Dedifferentiated amniotic fluid mesenchymal stem cell (primary cell): ENCODE measurements around the gene ADGRA1.
"Not testable (repeated sequence)": the region's sequence is repeated elsewhere in the genome, so short reads cannot be mapped to it uniquely, and the experiment has no call there.

Experiments
- DNase-seq: peaks from one replicate; pipeline ENCODE4 v3.0.0-alpha.2; 2016; ENCODE audit errors: extremely low spot score

ADGRA1 gene

GRCh38 chr10:133162178-133162909 lies 74.6 kb downstream of the ADGRA1 start:
- DNase-seq = no peak

- no peak for DNase-seq
These were observed 75.5 kb downstream of the ADGRA1 start for GRCh38 chr10:133162910-133163856.

- no peak for DNase-seq
These were observed 76.4 kb downstream of the ADGRA1 start for GRCh38 chr10:133163889-133164815.

- DNase-seq = no peak
These were observed 77.3 kb downstream of the ADGRA1 start for GRCh38 chr10:133164816-133165555.

- DNase-seq = no peak
These were observed 78.1 kb downstream of the ADGRA1 start for GRCh38 chr10:133165556-133166503.

GRCh38 chr10:133166504-133166827 lies 78.7 kb downstream of the ADGRA1 start:
- DNase-seq = no peak

- DNase-seq = no peak
These were observed 79.3 kb downstream of the ADGRA1 start for GRCh38 chr10:133166828-133167692.

- DNase-seq = no peak
These were observed 80.2 kb downstream of the ADGRA1 start for GRCh38 chr10:133167693-133168616.

- no peak for DNase-seq
These were observed 80.9 kb downstream of the ADGRA1 start for GRCh38 chr10:133168617-133169031.

- DNase-seq = no peak
These were observed 81.6 kb downstream of the ADGRA1 start for GRCh38 chr10:133169173-133169947.

GRCh38 chr10:133170092-133170491 lies 82.4 kb downstream of the ADGRA1 start:
- no peak for DNase-seq

- no peak for DNase-seq
These were observed 86.3 kb downstream of the ADGRA1 start for GRCh38 chr10:133173860-133174640.

GRCh38 chr10:133174689-133175263 lies 87.1 kb downstream of the ADGRA1 start:
- no peak for DNase-seq

- not testable (repeated sequence) for DNase-seq
These were observed 87.9 kb downstream of the ADGRA1 start for GRCh38 chr10:133175624-133176023.

GRCh38 chr10:133176546-133176945 lies 88.8 kb downstream of the ADGRA1 start:
- DNase-seq = no peak
